Measurements from ENCODE around the gene HNRNPA1. TPM values are rescaled to one million over a fixed set of nuclear protein-coding genes. Genes with fewer than 3 reads are reported as not detected.
A peak's percentile ranks its signal among the peaks of the same experiment; 100 is the strongest.

Gene HNRNPA1
- total and polyA plus RNA-seq, 9 of the 15 experiments (the other 6 are each of a cell fraction or from before 2014, with no cell fraction given) = 1,166 to 2,703 (median 1,815) TPM

DNA sequence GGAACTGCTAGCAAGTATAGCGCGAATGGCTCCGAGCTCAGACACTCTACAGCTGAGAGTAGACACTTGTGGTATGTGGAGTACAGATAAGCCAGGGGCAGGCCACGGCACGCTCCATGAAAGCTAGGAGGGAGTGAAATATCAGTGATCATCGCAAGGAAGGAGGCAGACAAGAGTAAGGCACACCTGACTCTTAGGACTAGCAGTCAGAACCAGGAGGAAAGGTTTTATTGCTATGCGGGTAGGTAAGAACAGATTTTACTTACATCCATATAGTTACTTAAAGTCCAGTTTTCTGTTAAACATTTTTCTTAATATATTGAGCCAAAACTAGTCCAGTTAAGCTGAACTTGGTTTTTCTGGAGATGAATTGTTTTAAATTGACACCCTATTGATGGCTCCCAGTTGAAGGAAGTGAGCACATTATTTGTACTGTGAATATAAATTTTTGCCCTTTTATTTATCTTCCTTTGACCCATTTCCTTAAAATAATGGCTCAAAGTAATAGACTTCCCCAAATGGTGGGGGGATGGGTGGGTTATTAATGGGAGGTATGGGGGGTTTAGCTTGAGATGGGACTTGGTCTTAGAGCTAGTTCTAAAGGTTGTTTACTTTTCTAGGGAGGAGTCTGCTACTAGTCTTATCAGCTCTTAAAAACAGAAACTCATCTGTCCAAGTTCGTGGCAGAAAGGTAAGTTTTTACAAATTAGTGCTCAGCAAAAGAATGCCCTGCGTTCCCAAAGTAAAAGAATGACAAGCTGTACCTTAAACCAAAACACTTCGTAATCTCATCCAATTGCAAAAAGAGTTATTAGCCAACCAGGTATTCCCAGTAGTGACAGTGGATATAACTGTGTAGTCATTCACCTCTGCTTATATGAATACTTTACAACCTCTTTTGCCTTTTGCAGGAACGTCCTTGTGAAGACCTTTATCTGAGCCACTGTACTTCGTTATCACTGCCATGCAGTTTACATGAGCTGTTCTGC is 5.8 kb downstream of the HNRNPA1 start (continued):
- TF ChIP-seq, protein P1, sequence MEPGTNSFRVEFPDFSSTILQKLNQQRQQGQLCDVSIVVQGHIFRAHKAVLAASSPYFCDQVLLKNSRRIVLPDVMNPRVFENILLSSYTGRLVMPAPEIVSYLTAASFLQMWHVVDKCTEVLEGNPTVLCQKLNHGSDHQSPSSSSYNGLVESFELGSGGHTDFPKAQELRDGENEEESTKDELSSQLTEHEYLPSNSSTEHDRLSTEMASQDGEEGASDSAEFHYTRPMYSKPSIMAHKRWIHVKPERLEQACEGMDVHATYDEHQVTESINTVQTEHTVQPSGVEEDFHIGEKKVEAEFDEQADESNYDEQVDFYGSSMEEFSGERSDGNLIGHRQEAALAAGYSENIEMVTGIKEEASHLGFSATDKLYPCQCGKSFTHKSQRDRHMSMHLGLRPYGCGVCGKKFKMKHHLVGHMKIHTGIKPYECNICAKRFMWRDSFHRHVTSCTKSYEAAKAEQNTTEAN (CRISPR knock-in tag; IDR thresholded peaks at IDR 0.05) = no peak; the same call in 1 of the 2 replicates
- no peak for TF ChIP-seq MCM7 (IDR thresholded peaks at IDR 0.05)
- peak; percentile 79 for TF ChIP-seq NCOR1 (IDR thresholded peaks at IDR 0.05)
- TF ChIP-seq FOXA1 (IDR thresholded peaks at IDR 0.05; ENCODE audit: borderline replicate concordance) = no peak
- no peak for TF ChIP-seq PYGO2 (tag; IDR thresholded peaks at IDR 0.05)
- no peak for TF ChIP-seq NFIX (CRISPR knock-in tag; IDR thresholded peaks at IDR 0.05; ENCODE audit: low read depth)
- TF ChIP-seq, protein P2, sequence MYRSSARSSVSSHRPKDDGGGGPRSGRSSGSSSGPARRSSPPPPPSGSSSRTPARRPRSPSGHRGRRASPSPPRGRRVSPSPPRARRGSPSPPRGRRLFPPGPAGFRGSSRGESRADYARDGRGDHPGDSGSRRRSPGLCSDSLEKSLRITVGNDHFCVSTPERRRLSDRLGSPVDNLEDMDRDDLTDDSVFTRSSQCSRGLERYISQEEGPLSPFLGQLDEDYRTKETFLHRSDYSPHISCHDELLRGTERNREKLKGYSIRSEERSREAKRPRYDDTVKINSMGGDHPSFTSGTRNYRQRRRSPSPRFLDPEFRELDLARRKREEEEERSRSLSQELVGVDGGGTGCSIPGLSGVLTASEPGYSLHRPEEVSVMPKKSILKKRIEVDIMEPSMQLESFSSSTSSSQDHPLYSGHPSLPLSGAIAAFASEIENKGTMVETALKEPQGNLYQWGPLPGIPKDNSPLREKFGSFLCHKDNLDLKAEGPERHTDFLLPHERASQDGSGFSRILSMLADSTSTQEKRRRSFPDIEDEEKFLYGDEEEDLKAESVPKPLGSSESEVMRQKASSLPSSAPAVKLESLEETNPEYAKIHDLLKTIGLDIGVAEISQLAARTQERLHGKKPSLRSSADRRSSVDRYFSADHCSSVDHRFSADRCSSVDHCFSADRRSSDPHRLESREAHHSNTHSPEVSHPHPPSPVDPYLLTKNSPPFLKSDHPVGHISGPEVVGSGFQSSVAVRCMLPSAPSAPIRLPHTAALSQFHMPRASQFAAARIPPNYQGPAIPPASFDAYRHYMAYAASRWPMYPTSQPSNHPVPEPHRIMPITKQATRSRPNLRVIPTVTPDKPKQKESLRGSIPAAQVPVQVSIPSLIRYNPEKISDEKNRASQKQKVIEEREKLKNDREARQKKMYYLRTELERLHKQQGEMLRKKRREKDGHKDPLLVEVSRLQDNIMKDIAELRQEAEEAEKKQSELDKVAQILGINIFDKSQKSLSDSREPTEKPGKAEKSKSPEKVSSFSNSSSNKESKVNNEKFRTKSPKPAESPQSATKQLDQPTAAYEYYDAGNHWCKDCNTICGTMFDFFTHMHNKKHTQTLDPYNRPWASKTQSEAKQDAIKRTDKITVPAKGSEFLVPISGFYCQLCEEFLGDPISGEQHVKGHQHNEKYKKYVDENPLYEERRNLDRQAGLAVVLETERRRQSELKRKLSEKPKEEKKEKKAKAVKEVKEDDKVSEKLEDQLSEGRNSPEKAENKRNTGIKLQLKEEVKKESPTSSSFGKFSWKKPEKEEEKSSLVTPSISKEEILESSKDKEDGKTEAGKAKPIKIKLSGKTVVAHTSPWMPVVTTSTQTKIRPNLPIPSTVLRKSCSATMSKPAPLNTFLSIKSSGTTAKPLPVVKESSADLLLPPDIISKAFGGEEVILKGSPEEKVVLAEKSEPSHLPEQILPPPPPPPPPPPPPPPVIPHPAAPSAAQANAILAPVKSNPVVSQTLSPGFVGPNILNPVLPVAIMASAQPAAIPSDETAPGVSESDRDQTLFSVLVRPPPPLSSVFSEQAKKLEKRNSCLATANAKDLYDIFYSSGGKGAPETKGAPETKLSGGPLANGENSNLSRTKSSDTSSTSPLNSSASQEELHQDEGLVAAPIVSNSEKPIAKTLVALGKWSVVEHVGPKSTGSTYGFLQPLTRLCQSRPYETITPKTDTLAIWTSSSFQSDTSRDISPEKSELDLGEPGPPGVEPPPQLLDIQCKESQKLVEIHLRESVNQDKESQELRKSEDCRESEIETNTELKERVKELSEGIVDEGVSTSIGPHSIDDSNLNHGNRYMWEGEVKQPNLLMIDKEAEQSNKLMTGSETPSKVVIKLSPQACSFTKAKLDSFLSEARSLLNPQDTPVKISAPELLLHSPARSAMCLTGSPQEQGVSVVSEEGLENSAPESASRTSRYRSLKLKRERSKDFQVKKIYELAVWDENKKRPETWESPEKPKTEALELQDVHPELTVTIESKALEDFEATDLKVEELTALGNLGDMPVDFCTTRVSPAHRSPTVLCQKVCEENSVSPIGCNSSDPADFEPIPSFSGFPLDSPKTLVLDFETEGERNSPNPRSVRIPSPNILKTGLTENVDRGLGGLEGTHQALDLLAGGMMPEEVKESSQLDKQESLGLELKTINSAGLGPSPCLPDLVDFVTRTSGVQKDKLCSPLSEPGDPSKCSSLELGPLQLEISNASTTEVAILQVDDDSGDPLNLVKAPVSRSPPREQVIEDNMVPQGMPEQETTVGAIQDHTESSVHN (IDR thresholded peaks at IDR 0.05; ENCODE audit: borderline replicate concordance in 1 of 2, low read depth in 1 of 2) = peak in 1 of 2 experiments; percentile 65; a peak in 1 of 4 replicates
- TF ChIP-seq, protein P3, sequence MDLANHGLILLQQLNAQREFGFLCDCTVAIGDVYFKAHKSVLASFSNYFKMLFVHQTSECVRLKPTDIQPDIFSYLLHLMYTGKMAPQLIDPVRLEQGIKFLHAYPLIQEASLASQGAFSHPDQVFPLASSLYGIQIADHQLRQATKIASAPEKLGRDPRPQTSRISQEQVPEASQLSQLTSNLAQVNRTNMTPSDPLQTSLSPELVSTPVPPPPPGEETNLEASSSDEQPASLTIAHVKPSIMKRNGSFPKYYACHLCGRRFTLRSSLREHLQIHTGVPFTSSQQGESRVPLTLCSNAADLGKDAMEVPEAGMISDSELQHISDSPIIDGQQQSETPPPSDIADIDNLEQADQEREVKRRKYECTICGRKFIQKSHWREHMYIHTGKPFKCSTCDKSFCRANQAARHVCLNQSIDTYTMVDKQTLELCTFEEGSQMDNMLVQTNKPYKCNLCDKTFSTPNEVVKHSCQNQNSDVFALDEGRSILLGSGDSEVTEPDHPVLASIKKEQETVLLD (IDR thresholded peaks at IDR 0.05) = no peak
- no peak for TF ChIP-seq PTBP1 (IDR thresholded peaks at IDR 0.05; ENCODE audit: low read depth, low read length)
- no peak for TF ChIP-seq HMG20A (CRISPR knock-in tag; conservative IDR thresholded peaks at IDR 0.05)
- TF ChIP-seq ZNF133 (CRISPR knock-in tag; IDR thresholded peaks at IDR 0.05) = no peak
- TF ChIP-seq HDAC1 (IDR thresholded peaks at IDR 0.05) = peak in 1 of 2 experiments; percentile 85; a peak in 2 of 4 replicates
- peak; percentile 16; the same call in 1 of the 2 replicates for TF ChIP-seq SMARCE1 (IDR thresholded peaks at IDR 0.05)
- TF ChIP-seq ZNF586 (CRISPR knock-in tag; conservative IDR thresholded peaks at IDR 0.05) = no peak
- TF ChIP-seq SAFB2 (IDR thresholded peaks at IDR 0.05; ENCODE audit: borderline replicate concordance, low read depth, low read length, severe bottlenecking) = no peak
- peak; percentile 50; the same call in 1 of the 2 replicates for TF ChIP-seq CREM (IDR thresholded peaks at IDR 0.05; ENCODE audit: low read depth)
- TF ChIP-seq ZNF311 (CRISPR knock-in tag; IDR thresholded peaks at IDR 0.05) = no peak

Data from K562 (cell line).